ENCODE results near the gene NAA38.

- TF ChIP-seq CTCF (optimal IDR thresholded peaks at IDR 0.05 in 1 of 3, IDR thresholded peaks at IDR 0.05 in 1 of 3, conservative IDR thresholded peaks at IDR 0.05 in 1 of 3; ENCODE audit: extremely low read depth in 1 of 3, insufficient read depth in 2 of 3, low read length in 3 of 3) (no peak), EZH2 (IDR thresholded peaks at IDR 0.05; ENCODE audit: low read length) (no peak)
Measured at GRCh38 chr17:7852262-7852670, 5.1 kb downstream of the NAA38 start.
